NCI-H1417 treated with DMSO at 0.1 percent for 48 hours (cell line): Measurements from ENCODE around the gene VPS35.

Experiments used
- DNase-seq: peaks from one replicate; lab custom pipeline; 2025; lab: John Stamatoyannopoulos, UW

VPS35 gene

GRCh38 chr16:46688654-46689364, at the start of gene VPS35:
TSS of gene VPS35 (minus strand) at chr16:46689178. CDS start at chr16:46689133, 45 bp downstream.
- peak; percentile 99 for DNase-seq

GRCh38 chr16:46737621-46738214, 48.7 kb upstream of the VPS35 start:
- DNase-seq = no peak

GRCh38 chr16:46736695-46737094, 47.7 kb upstream of the VPS35 start:
- no peak for DNase-seq

- no peak for DNase-seq
Observed at GRCh38 chr16:46733319-46733830, 44.4 kb upstream of the VPS35 start.

- no peak for DNase-seq
Observed at GRCh38 chr16:46732561-46732960, 43.6 kb upstream of the VPS35 start.

GRCh38 chr16:46731691-46732555, 42.9 kb upstream of the VPS35 start:
- no peak for DNase-seq

GRCh38 chr16:46730801-46731690, 42.1 kb upstream of the VPS35 start:
- DNase-seq = no peak

- no peak for DNase-seq
Observed at GRCh38 chr16:46730126-46730525, 41.1 kb upstream of the VPS35 start.

GRCh38 chr16:46729326-46729995, 40.5 kb upstream of the VPS35 start:
- no peak for DNase-seq

GRCh38 chr16:46728806-46729205, 39.8 kb upstream of the VPS35 start:
- DNase-seq = no peak

GRCh38 chr16:46727630-46728029, 38.7 kb upstream of the VPS35 start:
- DNase-seq = no peak

- no peak for DNase-seq
Observed at GRCh38 chr16:46727184-46727583, 38.2 kb upstream of the VPS35 start.

GRCh38 chr16:46721885-46722284, 32.9 kb upstream of the VPS35 start:
- DNase-seq = no peak

- DNase-seq = no peak
Observed at GRCh38 chr16:46720619-46721018, 31.6 kb upstream of the VPS35 start.

GRCh38 chr16:46719528-46719927, 30.6 kb upstream of the VPS35 start:
- DNase-seq = no peak

GRCh38 chr16:46718214-46718613, 29.2 kb upstream of the VPS35 start:
- DNase-seq = no peak

GRCh38 chr16:46717692-46718091, 28.7 kb upstream of the VPS35 start:
- no peak for DNase-seq

GRCh38 chr16:46715769-46716305, 26.9 kb upstream of the VPS35 start:
- no peak for DNase-seq

- DNase-seq = no peak
Observed at GRCh38 chr16:46714797-46715591, 26.0 kb upstream of the VPS35 start.

- DNase-seq = no peak
Observed at GRCh38 chr16:46713634-46714033, 24.7 kb upstream of the VPS35 start.
